Esophagus muscularis mucosa (tissue), 4 donors: ENCODE measurements around the gene ATP5MK. TPM values are rescaled to one million over a fixed set of nuclear protein-coding genes. Genes with fewer than 3 reads are reported as not detected.
"Not testable (repeated sequence)": the region's sequence is repeated elsewhere in the genome, so short reads cannot be mapped to it uniquely, and the experiment has no call there.

Experiments
- DNase-seq: peaks from one replicate; pipeline ENCODE4 v3.0.0-alpha.2; 2017; ENCODE audit errors: extremely low spot score
- H3K27ac ChIP-seq, 4 donors: fragments of 200-600 bp; sonication (generic); replicated peaks in 1 of 4; 1 replicate in 3 of 4; 2 replicates in 1 of 4; pipeline ENCODE4 v1.5.1; 2016 to 2019; ENCODE audit warnings: mild to moderate bottlenecking in 1 of 4
- H3K27me3 ChIP-seq, 4 donors: fragments of 200-600 bp; sonication (generic); one replicate each; pipeline versions ENCODE4 v1.5.1 to v1.6.0; 2016 to 2019
- H3K36me3 ChIP-seq, 4 donors: fragments of 200-600 bp; sonication (generic); one replicate each; pipeline ENCODE4 v1.5.1; 2016 to 2019
- H3K4me1 ChIP-seq, 4 donors: fragments of 200-600 bp; sonication (generic); one replicate each; pipeline ENCODE4 v1.5.1; 2016 to 2019
- H3K4me3 ChIP-seq, 4 donors: fragments of 200-600 bp; sonication (generic); 1 replicate in 2 of 4; 2 replicates in 2 of 4; pipeline ENCODE4 v1.5.1; 2016 to 2019; ENCODE audit warnings: mild to moderate bottlenecking in 4 of 4, moderate library complexity in 1 of 4
- H3K9me3 ChIP-seq, 4 donors: fragments of 200-600 bp; sonication (generic); 1 replicate in 3 of 4; 2 replicates in 1 of 4; pipeline ENCODE4 v1.5.1; 2016 to 2019
- EP300 ChIP-seq: sonication (generic); formaldehyde crosslinking; IDR thresholded peaks from one replicate; pipeline ENCODE4 v1.6.1; 2017; ENCODE audit warnings: antibody characterized with exemption
- POLR2A ChIP-seq: fragments of 450-650 bp; IDR thresholded peaks from one replicate; pipeline ENCODE4 v1.6.1; 2017; ENCODE audit warnings: antibody characterized with exemption, moderate library complexity, mild to moderate bottlenecking, low read depth
- POLR2AphosphoS5 ChIP-seq, 2 donors: sonication (generic); formaldehyde crosslinking; IDR thresholded peaks; one replicate each; pipeline ENCODE4 v1.6.1; 2017; ENCODE audit warnings: antibody characterized with exemption in 2 of 2
- WGBS: methylation state at CpG from one replicate; pipeline ENCODE4 v1.1.5; 2018; 5-methylcytosine and 5-hydroxymethylcytosine counted together
- intact Hi-C: fragments of 100-400 bp; cut with DNase I; formaldehyde crosslinking; loops from one replicate; pipeline ENCODE4 v1.15.1; 2023
- total RNA-seq, 4 donors: library from RNA; depleted of rRNA; stranded (reverse); fragments of >200 nt; gene quantifications; one replicate each; pipeline versions ENCODE4 v1.1.0 to v1.2.1, GENCODE V29; 2016
- TF ChIP-seq, protein P1 (sequence below), 3 experiments: fragments of 200-600 bp in 2 of 3; fragments of 450-650 bp in 1 of 3; sonication (generic) in 2 of 3; IDR thresholded peaks; one replicate each; pipeline ENCODE4 v1.5.1; 2017 to 2019; ENCODE audit warnings: antibody characterized with exemption in 3 of 3, mild to moderate bottlenecking in 2 of 3, moderate library complexity in 1 of 3

The ATP5MK gene
- total RNA-seq, 4 donors from 2014 or later = 199 to 591 (median 327) TPM

- TF ChIP-seq POLR2A (peak; percentile 65), POLR2AphosphoS5 (IDR thresholded peaks at IDR 0.05) (peak; percentile 95 to 98), EP300 (no peak)
- TF ChIP-seq, protein P1, sequence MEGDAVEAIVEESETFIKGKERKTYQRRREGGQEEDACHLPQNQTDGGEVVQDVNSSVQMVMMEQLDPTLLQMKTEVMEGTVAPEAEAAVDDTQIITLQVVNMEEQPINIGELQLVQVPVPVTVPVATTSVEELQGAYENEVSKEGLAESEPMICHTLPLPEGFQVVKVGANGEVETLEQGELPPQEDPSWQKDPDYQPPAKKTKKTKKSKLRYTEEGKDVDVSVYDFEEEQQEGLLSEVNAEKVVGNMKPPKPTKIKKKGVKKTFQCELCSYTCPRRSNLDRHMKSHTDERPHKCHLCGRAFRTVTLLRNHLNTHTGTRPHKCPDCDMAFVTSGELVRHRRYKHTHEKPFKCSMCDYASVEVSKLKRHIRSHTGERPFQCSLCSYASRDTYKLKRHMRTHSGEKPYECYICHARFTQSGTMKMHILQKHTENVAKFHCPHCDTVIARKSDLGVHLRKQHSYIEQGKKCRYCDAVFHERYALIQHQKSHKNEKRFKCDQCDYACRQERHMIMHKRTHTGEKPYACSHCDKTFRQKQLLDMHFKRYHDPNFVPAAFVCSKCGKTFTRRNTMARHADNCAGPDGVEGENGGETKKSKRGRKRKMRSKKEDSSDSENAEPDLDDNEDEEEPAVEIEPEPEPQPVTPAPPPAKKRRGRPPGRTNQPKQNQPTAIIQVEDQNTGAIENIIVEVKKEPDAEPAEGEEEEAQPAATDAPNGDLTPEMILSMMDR (IDR thresholded peaks at IDR 0.05) = peak in 1 of 3 experiments; percentile 14
- peak within 1 kb of the TSS; percentile 88 to 92 (median 90) for H3K27ac ChIP-seq
- H3K4me1 ChIP-seq = peaks cover 10 to 33% (median 21%) of the 10 kb centered on the region in 4 donors
- no peaks in the 10 kb centered on the region for H3K9me3 ChIP-seq
- H3K27me3 ChIP-seq = no peaks in the 10 kb centered on the region
- H3K4me3 ChIP-seq = peak within 1 kb of the TSS; percentile 80 to 98 (median 88)
- WGBS = under 1% methylated on average over 42 of the region's 81 CpGs
- no peaks in the 10 kb centered on the region for H3K36me3 ChIP-seq
- DNase-seq = peak; percentile 93
- intact Hi-C loops = no loop called here
These were observed 28.3 kb downstream of the ATP5MK start, which contains the start of gene TAF5 for GRCh38 chr10:103367782-103368518. TAF5 (plus strand) TSS chr10:103367976; CDS start chr10:103367990, 14 bp downstream.

DNA sequence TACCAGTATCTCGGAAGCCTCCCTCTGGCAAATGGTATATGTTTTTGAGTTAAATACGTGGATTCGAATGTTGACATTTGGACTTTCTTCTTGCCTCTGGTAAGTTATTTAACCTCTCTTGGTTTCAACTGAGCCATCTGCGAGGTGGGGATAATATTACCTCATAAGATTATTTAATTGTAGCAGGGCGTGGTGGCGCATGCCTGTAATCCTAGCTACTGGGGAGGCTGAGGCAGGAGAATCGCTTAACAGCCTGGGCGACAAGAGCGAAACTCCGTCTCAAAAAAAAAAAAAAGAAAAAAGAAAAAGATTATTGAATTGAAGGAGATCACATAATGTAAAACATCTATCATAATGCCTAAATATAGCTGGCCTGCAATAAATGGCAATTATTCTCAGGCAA is 28.9 kb downstream of the ATP5MK start:
- intact Hi-C loops = no loop called here
- no peaks in the 10 kb centered on the region for H3K9me3 ChIP-seq
- no peak for DNase-seq
- peaks cover 10 to 33% (median 21%) of the 10 kb centered on the region in 4 donors for H3K4me1 ChIP-seq
- H3K27ac ChIP-seq = peak overlapping the region; percentile 88 to 92 (median 90)
- 57% methylated on average over 10 of the region's 10 CpGs for WGBS
- H3K36me3 ChIP-seq = no peaks in the 10 kb centered on the region
- H3K27me3 ChIP-seq = no peaks in the 10 kb centered on the region
- TF ChIP-seq, protein P1 (IDR thresholded peaks at IDR 0.05) = no peak
- TF ChIP-seq POLR2AphosphoS5 (IDR thresholded peaks at IDR 0.05) = no peak
- no peak for TF ChIP-seq POLR2A
- TF ChIP-seq EP300 = no peak
- peak overlapping the region; percentile 80 to 98 (median 88) for H3K4me3 ChIP-seq

- H3K36me3 ChIP-seq, H3K27me3 ChIP-seq, H3K4me3 ChIP-seq, H3K4me1 ChIP-seq, H3K9me3 ChIP-seq, DNase-seq, H3K27ac ChIP-seq: not testable (repeated sequence)
- 89% methylated on average over 9 of the region's 9 CpGs for WGBS
- intact Hi-C loops = loop anchor here (5.0 kb wide), 1 partner anchor 37 kb away; the partner anchor contains the start of genes ATP5MK and PDCD11
These were observed 35.5 kb downstream of the ATP5MK start for GRCh38 chr10:103360791-103361190.

DNA sequence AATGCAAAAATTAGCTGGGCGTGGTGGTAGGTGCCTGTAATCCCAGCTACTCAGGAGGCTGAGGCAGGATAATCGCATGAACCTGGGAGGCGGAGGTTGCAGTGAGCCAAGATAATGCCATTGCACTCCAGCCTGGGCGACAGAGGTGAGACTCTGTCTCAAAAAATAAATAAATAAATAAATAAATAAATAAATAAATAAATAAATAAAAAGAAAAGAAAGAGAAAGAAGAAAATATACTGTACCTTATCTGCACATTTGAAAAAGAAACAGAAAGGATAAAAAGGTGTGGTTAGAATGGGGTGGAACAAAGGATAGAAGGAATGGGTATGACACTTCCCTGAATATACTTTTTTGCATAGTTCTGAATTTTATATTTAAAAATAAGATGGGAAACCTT is 36.8 kb downstream of the ATP5MK start:
- H3K36me3 ChIP-seq, intact Hi-C loops, DNase-seq, H3K4me3 ChIP-seq, H3K9me3 ChIP-seq, H3K27me3 ChIP-seq, H3K4me1 ChIP-seq, H3K27ac ChIP-seq: not testable (repeated sequence)
- 99% methylated on average over 4 of the region's 4 CpGs for WGBS

- Histone ChIP-seq H3K36me3 (no peaks in the 10 kb centered on the region), H3K4me1 (peaks cover 5 to 8% (median 6%) of the 10 kb centered on the region in 4 donors), H3K9me3 (no peaks in the 10 kb centered on the region), H3K27ac (no peak overlapping the region), H3K4me3 (no peak overlapping the region), H3K27me3 (no peaks in the 10 kb centered on the region)
- DNase-seq = no peak
- TF ChIP-seq POLR2AphosphoS5 (IDR thresholded peaks at IDR 0.05) = no peak
- no peak for TF ChIP-seq EP300
- no peak for TF ChIP-seq POLR2A
- TF ChIP-seq, protein P1 (IDR thresholded peaks at IDR 0.05) = no peak
- 85% methylated on average over 5 of the region's 5 CpGs for WGBS
- intact Hi-C loops = no loop called here
These were observed 40.2 kb downstream of the ATP5MK start for GRCh38 chr10:103355906-103356599.

- WGBS = 94% methylated on average over 4 of the region's 4 CpGs
- H3K27me3 ChIP-seq, intact Hi-C loops, DNase-seq, H3K27ac ChIP-seq, H3K36me3 ChIP-seq, H3K9me3 ChIP-seq, H3K4me3 ChIP-seq: not testable (repeated sequence)
- H3K4me1 ChIP-seq = peaks cover 10 to 18% (median 13%) of the 10 kb centered on the region in 4 donors
These were observed 41.7 kb downstream of the ATP5MK start for GRCh38 chr10:103354567-103354966.
